OCI-M2 (cell line): ENCODE results near the gene ZNF628.
"Not testable (repeated sequence)": the region's sequence is repeated elsewhere in the genome, so short reads cannot be mapped to it uniquely, and the experiment has no call there.

Experiments
- DNase-seq: peaks from one replicate; lab custom pipeline; 2025; ENCODE audit not compliant: unreplicated experiment; lab: John Stamatoyannopoulos, UW

Gene ZNF628

GRCh38 chr19:55476100-55476775 is at the start of gene ZNF628:
Gene ZNF628 (plus strand): TSS chr19:55476617. CDS start chr19:55479911, 3,294 bp downstream.
- DNase-seq, result peak; percentile 72

DNA sequence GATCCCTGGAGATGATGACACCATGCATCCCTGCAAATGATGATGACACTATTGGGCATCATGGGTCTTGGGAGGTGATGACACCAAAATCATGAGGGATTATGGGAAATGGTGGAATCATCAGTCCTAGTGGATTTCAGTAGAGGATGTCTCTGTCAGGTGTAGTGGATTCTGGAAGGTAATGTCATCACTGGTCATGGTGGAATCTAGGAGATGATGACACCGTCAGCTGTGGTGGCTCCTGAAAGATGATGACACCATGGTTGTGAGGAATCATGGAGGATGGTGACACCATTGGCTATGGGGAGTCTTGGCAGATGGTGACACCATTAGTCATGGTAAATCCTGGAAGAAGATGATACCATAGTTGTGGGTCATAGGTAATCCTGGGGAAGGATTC is 45.2 kb upstream of the ZNF628 start:
- no peak for DNase-seq

DNA sequence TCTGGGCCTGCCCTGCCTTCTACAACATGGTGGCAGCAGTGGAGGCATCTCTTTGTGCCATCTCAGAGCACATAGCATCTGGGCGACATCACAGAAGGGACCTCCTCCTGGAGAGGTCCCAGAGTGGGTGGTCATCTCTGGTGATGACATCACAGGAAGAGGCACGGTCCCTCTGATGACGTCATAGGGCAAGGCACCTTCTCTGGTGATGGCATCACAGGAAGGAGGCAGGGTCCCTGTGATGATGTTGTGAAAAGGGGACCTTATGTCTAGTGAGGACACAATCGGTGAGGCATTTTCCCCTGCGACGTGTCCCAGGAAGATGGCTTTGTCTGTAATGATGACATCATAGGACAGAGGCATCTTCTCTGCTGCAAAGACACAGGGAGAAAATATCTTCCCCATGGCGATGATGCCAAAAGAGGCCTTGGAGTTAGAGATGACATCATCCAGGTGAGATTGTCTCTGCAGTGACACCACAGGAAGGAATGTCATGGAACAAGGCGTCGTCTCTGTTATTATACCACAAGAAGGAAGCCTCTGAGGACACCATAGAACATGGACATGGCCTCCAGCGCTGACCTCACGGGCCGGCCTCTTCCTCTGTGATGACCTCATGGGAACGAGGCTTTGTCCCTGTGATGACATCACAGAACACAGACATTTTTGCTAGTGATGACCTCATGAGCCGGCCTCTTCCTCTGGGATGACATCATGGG is 44.0 kb upstream of the ZNF628 start:
- no peak for DNase-seq

DNA sequence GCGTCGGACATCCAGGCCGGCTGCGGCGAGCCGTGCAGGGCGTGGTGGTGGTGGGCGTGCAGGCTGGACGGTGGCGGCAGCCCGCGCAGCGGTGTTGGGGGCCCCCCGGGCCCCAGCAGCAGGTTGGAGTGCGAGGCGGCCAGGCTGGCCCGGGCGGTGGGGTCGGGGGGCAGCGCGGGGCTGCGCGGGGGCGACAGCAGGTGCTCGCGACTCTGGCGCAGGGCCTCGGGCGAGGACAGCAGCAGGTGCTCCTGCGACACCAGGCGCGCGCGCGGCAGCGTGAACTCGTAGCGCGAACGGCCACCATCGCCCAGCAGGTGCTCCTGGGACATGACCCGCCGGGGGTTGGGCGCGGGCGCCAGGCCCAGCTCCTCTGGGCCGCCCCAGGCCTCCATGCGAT is 43.1 kb upstream of the ZNF628 start:
- no peak for DNase-seq

GRCh38 chr19:55434356-55434919 is 42.0 kb upstream of the ZNF628 start:
- no peak for DNase-seq

DNA sequence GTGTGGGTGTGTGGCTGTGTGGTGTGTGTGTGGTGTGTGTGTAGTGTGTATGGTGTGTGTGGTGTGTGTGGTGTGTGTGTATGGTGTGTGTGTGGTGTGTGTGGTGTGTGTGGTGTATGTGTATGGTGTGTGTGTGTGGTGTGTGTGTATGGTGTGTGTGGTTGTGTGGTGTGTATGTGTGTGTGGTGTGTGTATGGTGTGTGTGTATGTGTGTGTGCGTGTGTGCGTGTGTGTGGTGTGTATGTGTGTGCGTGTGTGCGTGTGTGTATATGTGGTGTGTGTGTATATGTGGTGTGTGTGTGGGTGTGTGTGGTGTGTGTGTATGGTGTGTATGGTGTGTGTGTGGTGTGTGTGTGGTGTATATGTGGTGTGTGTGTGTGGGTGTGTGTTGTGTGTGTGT is 41.4 kb upstream of the ZNF628 start:
- no peak for DNase-seq

- no peak for DNase-seq
Measured at GRCh38 chr19:55436847-55437246, 39.6 kb upstream of the ZNF628 start.

DNA sequence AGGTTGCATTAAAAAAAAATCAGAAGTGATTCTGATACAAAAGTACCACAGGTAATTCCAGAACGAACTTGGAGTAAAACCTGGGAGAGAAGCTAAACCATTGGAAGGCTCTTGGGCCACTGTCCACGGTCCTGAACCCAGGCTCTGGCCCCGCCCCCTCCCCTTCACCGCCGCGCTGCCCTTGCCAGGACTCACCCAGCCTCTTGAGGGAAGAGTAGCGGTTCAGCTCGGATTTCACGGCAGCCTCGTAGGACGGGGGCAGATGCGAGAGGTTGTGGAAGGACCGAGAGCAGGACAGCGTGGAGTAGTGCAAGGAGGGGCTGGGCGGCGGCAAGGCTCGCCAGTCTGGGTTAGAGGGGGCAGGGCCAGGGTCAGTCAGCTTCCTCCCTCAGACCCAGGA is 39.0 kb upstream of the ZNF628 start:
- peak; percentile 44 for DNase-seq

DNA sequence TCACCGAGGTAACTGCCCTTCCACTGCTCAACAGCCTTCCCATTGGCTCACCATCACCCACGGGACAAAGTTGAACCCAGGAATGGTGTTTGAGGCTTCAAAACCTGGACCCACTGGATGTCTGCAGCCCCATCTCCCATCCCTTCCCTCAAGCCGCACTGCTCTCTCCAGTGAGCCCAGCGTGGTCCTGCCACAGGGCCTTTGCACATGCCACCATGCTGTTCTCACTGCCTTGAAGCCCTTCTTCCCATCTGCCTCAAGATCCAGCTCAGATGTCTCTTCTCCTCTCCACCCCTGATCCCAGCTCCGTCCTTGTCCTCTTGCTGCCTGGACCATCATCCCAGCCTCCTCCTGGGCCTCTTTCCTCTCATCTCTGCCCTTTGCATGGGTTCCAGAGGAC is 37.4 kb upstream of the ZNF628 start:
- DNase-seq, result no peak

- DNase-seq, result no peak
Measured at GRCh38 chr19:55440411-55441105, 35.9 kb upstream of the ZNF628 start.

DNA sequence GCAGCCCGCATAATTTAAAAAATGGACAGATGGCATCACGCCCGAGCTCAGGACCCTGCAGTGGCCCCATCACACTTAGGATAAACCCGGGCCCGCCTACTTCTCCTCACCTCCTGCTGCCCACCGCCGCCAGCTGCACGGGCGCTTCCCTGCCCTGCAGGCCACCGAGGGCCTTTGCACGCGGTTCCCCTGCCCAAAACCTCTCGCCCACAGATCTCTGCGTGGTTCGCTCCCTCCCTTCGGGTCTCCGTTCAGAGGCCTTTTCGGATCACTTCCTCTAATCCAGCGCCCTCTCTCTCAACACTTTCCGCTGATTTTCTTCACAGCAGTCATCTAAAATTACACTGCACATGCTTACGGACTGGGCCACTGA is 35.1 kb upstream of the ZNF628 start:
- DNase-seq, result no peak

DNA sequence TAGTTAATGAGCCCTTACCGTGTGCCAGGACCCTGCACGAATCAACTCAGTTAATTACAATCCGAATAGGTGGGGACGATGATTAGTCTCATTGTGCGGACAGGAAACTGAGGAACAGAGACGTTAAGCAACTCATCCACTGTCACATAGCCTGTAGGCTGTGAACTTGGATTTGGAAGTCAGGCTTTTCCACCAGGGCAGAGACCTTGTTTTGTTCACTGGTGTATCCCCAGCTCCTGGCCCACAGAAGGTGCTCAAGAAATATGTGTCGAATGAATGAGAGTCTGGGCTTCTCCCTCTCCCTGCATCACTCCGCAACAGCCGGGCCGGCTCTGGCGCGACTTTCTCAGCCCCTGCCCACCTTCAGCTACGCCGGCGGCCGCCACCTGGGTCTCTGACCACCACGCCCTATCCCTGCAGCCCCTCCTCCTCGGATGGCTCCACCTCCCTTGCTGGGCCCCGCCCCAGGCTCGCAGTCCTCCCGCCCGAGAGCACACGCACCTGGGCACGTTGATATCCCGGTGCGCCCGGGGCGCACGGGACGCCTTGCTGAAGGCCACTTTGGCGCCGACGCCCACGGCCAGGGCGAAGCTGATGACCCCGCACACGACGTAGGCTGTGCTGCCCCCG is 34.6 kb upstream of the ZNF628 start:
- DNase-seq, result no peak

DNA sequence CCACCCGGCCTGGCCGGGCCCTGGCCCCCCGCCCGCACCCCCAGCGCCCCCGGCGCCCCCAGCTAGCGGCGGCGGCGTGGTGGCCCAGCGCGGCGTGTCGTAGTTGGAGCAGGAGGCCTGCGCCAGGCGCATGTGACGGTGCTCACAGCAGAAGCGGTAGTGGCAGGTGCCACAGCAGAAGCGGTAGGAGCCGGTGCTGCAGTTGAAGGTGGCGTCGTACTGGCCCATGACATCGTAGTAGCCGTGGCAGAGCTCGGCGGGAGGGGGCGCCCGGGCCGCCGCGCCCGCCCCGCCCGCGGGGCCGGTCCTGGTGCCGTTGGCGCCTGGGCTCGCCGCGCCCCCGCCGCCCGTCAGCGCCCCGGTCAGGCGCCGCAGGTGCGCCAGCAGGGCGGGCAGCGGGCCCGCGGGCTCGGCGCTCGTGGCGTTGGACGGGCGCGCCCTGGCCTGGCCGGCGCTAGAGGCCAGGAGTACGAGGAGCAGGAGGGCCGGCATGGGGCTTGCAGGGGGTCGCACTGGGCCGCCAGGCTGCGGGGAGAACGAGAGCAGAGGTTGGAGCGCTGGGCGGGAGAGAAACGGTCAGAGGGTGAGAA is 34.0 kb upstream of the ZNF628 start:
- DNase-seq, result no peak

DNA sequence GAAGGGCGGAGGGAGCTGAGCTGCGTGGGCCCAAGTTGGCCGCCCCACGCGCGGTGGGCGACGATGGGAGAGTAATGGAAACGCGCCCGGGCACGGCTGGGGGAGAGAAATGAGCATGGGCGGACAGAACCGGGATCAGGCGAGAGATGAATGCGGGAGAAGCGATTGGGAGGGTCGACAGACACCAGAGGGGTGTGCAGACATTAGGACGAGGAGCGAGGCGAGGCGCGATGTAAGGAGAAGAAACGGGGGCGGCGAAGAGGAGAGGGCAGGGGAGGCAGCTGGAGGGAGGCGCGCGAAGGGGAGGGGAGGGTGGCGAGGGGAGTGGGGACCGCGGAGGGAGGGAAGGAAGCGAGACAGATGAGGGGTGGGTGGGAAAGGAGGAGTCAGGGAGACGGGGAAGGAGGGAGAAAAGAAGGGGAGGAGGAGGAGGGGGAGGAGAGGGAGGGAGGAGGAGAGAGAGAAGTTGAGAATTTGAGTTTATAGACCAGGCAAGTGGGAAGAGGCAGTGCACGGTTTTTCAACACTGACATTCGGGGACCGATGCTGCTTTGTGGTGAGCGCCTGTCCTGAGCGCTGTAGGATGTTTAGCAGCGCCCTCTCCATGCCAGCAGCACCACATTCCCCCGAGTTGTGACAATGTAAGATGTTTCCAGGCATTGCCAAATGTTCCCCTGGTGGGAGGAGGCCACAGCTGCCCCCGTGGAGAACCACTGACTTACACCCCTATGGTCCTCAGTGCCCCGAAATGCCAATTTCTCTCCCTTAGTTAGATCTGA is 33.2 kb upstream of the ZNF628 start, which contains the start of gene SHISA7:
SHISA7 (minus strand) TSS at position 256 of the 779 bp plus-strand sequence. CDS start 437 bp downstream, outside the sequence.
- no peak for DNase-seq

- no peak for DNase-seq
Measured at GRCh38 chr19:55443824-55444480, 32.5 kb upstream of the ZNF628 start.

GRCh38 chr19:55444646-55445045 is 31.8 kb upstream of the ZNF628 start:
- DNase-seq, result no peak

DNA sequence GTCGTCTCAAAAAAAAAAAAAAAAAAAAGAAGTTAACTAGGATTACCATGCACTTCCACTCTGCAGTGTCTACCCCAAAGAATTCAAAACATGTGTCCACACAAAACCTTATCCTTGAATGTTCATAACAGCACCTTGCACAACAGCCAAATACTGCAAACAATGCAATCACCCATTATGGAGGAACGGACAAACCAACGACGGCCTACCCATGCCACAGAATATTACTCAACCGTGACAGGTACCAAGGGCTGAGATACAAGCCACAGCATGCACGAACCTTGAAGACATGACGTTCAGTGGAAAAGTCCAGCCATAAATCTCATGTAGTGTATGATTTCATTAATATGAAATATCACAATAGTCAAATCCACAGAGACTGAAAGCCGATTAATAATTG is 30.4 kb upstream of the ZNF628 start:
- DNase-seq, result no peak

- no peak for DNase-seq
Measured at GRCh38 chr19:55447421-55448174, 28.8 kb upstream of the ZNF628 start.

- DNase-seq, result not testable (repeated sequence)
Measured at GRCh38 chr19:55448175-55448490, 28.3 kb upstream of the ZNF628 start.
